IMR-90 (cell line): ENCODE results near the gene HUWE1. TPM values are rescaled to one million over a fixed set of nuclear protein-coding genes. Genes with fewer than 3 reads are reported as not detected.

Experiments
- ATAC-seq: fragments of 200-7000 bp; cut with Tn5 transposase; 2 replicates; pipeline ENCODE4 v1.9.1; 2020; ENCODE audit warnings: low read depth, mild to moderate bottlenecking, moderate library complexity
- BruUV-seq: library from RNA; stranded (reverse); fragments of 400-500 nt; replicated peaks from 2 replicates; lab custom pipeline; 2021; lab: Mats Ljungman, UMichigan
- CTCF ChIA-PET: fragments of 300-600 bp; formaldehyde crosslinking; extraction: SDS; loops from one replicate; lab custom pipeline; 2021; ENCODE audit warnings: antibody characterized with exemption; lab: Yijun Ruan, JAX
- POLR2A ChIA-PET: fragments of 300-600 bp; sonication (Branson Sonifier 250); formaldehyde crosslinking; loops from one replicate; lab custom pipeline; 2022; ENCODE audit warnings: antibody characterized with exemption; ENCODE audit not compliant: unreplicated experiment; lab: Charles Lee
- DNase-seq: peaks from one replicate; pipeline ENCODE4 v3.0.0; 2013
- H2AFZ ChIP-seq: replicated peaks from 2 replicates; pipeline ENCODE3; 2013; ENCODE audit warnings: low read length, mild to moderate bottlenecking; ENCODE audit not compliant: poor library complexity
- H2AK5ac ChIP-seq: 2 replicates; pipeline ENCODE4 v1.6.1; 2013; ENCODE audit warnings: low read depth, low read length, inconsistent platforms
- H2AK9ac ChIP-seq: replicated peaks from 2 replicates; pipeline ENCODE3; 2013; ENCODE audit warnings: mild to moderate bottlenecking, low read depth, low read length, moderate library complexity; ENCODE audit not compliant: poor library complexity
- H2BK120ac ChIP-seq: 2 replicates; pipeline ENCODE4 v1.6.1; 2013; ENCODE audit warnings: low read depth, low read length, inconsistent platforms
- H2BK15ac ChIP-seq: 3 replicates; pipeline ENCODE4 v1.6.1; 2013; ENCODE audit warnings: low read depth, low read length, inconsistent platforms
- H2BK20ac ChIP-seq: 2 replicates; pipeline ENCODE4 v1.6.1; 2013; ENCODE audit warnings: low read depth, mild to moderate bottlenecking, inconsistent platforms, low read length, moderate library complexity
- H2BK5ac ChIP-seq: 2 replicates; pipeline ENCODE4 v1.6.1; 2013; ENCODE audit warnings: mild to moderate bottlenecking, low read depth, low read length, inconsistent platforms; ENCODE audit not compliant: poor library complexity, severe bottlenecking
- H3K14ac ChIP-seq: replicated peaks from 2 replicates; pipeline ENCODE4 v1.6.1; 2013; ENCODE audit warnings: low read depth, low read length, inconsistent platforms
- H3K18ac ChIP-seq: 2 replicates; pipeline ENCODE4 v1.6.1; 2013; ENCODE audit warnings: low read depth, low read length, control low read depth
- H3K23ac ChIP-seq: 2 replicates; pipeline ENCODE4 v1.6.1; 2013; ENCODE audit warnings: low read depth, low read length, inconsistent platforms
- H3K27ac ChIP-seq: 2 replicates; pipeline ENCODE4 v1.5.1; 2013; ENCODE audit warnings: mild to moderate bottlenecking, control low read depth, low read length; ENCODE audit not compliant: insufficient read depth
- H3K27me3 ChIP-seq: 2 replicates; pipeline ENCODE4 v1.6.1; 2013; ENCODE audit warnings: low read length; ENCODE audit not compliant: control insufficient read depth, insufficient read depth
- H3K36me3 ChIP-seq: 2 replicates; pipeline ENCODE4 v1.6.1; 2013; ENCODE audit warnings: low read length, mixed read lengths; ENCODE audit not compliant: control insufficient read depth, insufficient read depth
- H3K4ac ChIP-seq: 2 replicates; pipeline ENCODE4 v1.6.1; 2013; ENCODE audit warnings: low read depth, low read length, inconsistent platforms
- H3K4me1 ChIP-seq: 2 replicates; pipeline ENCODE4 v1.6.1; 2013; ENCODE audit warnings: low read length, mixed read lengths; ENCODE audit not compliant: control insufficient read depth, insufficient read depth
- H3K4me2 ChIP-seq: 2 replicates; pipeline ENCODE4 v1.6.1; 2013; ENCODE audit warnings: low read depth, mild to moderate bottlenecking, control low read depth, low read length, moderate library complexity
- H3K4me3 ChIP-seq: 2 replicates; pipeline ENCODE4 v1.5.1; 2013; ENCODE audit warnings: low read depth, mild to moderate bottlenecking, control low read depth, low read length, moderate library complexity; ENCODE audit not compliant: insufficient read depth
- H3K56ac ChIP-seq: 2 replicates; pipeline ENCODE4 v1.6.1; 2013; ENCODE audit warnings: low read length, inconsistent platforms; ENCODE audit not compliant: insufficient read depth; ENCODE audit errors: extremely low read depth
- H3K79me1 ChIP-seq, 2 experiments: 2 replicates each; pipeline ENCODE4 v1.6.1; 2013; ENCODE audit warnings: low read length in 2 of 2, inconsistent platforms in 1 of 2, low read depth in 1 of 2
- H3K9ac ChIP-seq: 2 replicates; pipeline ENCODE4 v1.6.1; 2013; ENCODE audit warnings: low read depth, low read length, control low read depth
- H3K9me1 ChIP-seq: 2 replicates; pipeline ENCODE4 v1.6.1; 2013; ENCODE audit warnings: low read length, inconsistent platforms; ENCODE audit not compliant: insufficient read depth
- H3K9me3 ChIP-seq: 2 replicates; pipeline ENCODE4 v1.6.1; 2013; ENCODE audit warnings: low read length; ENCODE audit not compliant: control insufficient read depth, insufficient read depth
- H4K20me1 ChIP-seq: 2 replicates; pipeline ENCODE4 v1.6.1; 2013; ENCODE audit warnings: low read length, inconsistent platforms; ENCODE audit not compliant: insufficient read depth
- H4K5ac ChIP-seq: 2 replicates; pipeline ENCODE4 v1.6.1; 2013; ENCODE audit warnings: mild to moderate bottlenecking, low read depth, low read length, control low read depth
- H4K8ac ChIP-seq, 2 experiments: 2 replicates each; pipeline ENCODE4 v1.6.1; 2013; ENCODE audit warnings: low read depth in 2 of 2, low read length in 2 of 2, control low read depth in 1 of 2, inconsistent platforms in 1 of 2
- H4K91ac ChIP-seq: 2 replicates; pipeline ENCODE4 v1.6.1; 2013; ENCODE audit warnings: low read depth, low read length, inconsistent platforms; ENCODE audit not compliant: insufficient read depth
- BHLHE40 ChIP-seq: fragments of 150-350 bp; IDR thresholded peaks from 2 replicates; pipeline ENCODE4 v1.6.1; 2016; ENCODE audit warnings: mild to moderate bottlenecking, low read depth, low read length
- CEBPB ChIP-seq: IDR thresholded peaks from 2 replicates; pipeline ENCODE4 v1.6.1; 2012; ENCODE audit warnings: low read depth, low read length, improper control_type of control experiment
- CHD1 ChIP-seq: IDR thresholded peaks from 2 replicates; pipeline ENCODE4 v1.6.1; 2012; ENCODE audit warnings: low read depth, low read length, improper control_type of control experiment
- CTCF ChIP-seq: conservative IDR thresholded peaks from 2 replicates; pipeline ENCODE4 v1.5.1; 2012; ENCODE audit warnings: mild to moderate bottlenecking, low read depth, low read length, improper control_type of control experiment
- ELK1 ChIP-seq: fragments of 150-350 bp; IDR thresholded peaks from 2 replicates; pipeline ENCODE4 v1.6.1; 2016; ENCODE audit warnings: low read depth, mild to moderate bottlenecking, low read length, moderate library complexity, borderline replicate concordance
- FOS ChIP-seq: fragments of 150-350 bp; IDR thresholded peaks from 2 replicates; pipeline ENCODE4 v1.6.1; 2016; ENCODE audit warnings: low read depth, low read length
- MAFK ChIP-seq: IDR thresholded peaks from 2 replicates; pipeline ENCODE4 v1.6.1; 2012; ENCODE audit warnings: low read depth, low read length, improper control_type of control experiment
- MAZ ChIP-seq: IDR thresholded peaks from 2 replicates; pipeline ENCODE4 v1.6.1; 2012; ENCODE audit warnings: low read depth, mild to moderate bottlenecking, low read length, improper control_type of control experiment, moderate library complexity, borderline replicate concordance
- MXI1 ChIP-seq: IDR thresholded peaks from 2 replicates; pipeline ENCODE4 v1.6.1; 2012; ENCODE audit warnings: low read depth, mild to moderate bottlenecking, low read length, moderate library complexity, borderline replicate concordance
- NFE2L2 ChIP-seq: fragments of 150-350 bp; IDR thresholded peaks from 2 replicates; pipeline ENCODE4 v1.6.1; 2016; ENCODE audit warnings: low read depth, mild to moderate bottlenecking, low read length
- POLR2A ChIP-seq: IDR thresholded peaks from 2 replicates; pipeline ENCODE4 v1.6.1; 2012; ENCODE audit warnings: mild to moderate bottlenecking, low read depth, low read length
- RAD21 ChIP-seq: IDR thresholded peaks from 2 replicates; pipeline ENCODE4 v1.6.1; 2012; ENCODE audit warnings: low read length, improper control_type of control experiment
- RCOR1 ChIP-seq: IDR thresholded peaks from 2 replicates; pipeline ENCODE4 v1.6.1; 2012; ENCODE audit warnings: mild to moderate bottlenecking, low read length, improper control_type of control experiment; ENCODE audit not compliant: insufficient replicate concordance
- RFX5 ChIP-seq: IDR thresholded peaks from 2 replicates; pipeline ENCODE4 v1.8.0; 2012; ENCODE audit warnings: low read depth, mild to moderate bottlenecking, low read length, moderate library complexity
- SMC3 ChIP-seq: fragments of 150-350 bp; IDR thresholded peaks from 2 replicates; pipeline ENCODE4 v1.6.1; 2016; ENCODE audit warnings: low read depth, mild to moderate bottlenecking, antibody characterized with exemption, low read length, moderate library complexity
- USF2 ChIP-seq: fragments of 150-350 bp; IDR thresholded peaks from 2 replicates; pipeline ENCODE4 v1.6.1; 2017; ENCODE audit warnings: mild to moderate bottlenecking, antibody characterized with exemption, low read length, low read depth
- WGBS, 2 experiments: methylation state at CpG; one replicate each; pipeline versions ENCODE4 v1.1.5 to v1.1.7; 2013; ENCODE audit warnings: missing lambda C conversion rate in 2 of 2; ENCODE audit not compliant: insufficient read length in 1 of 2; ENCODE audit errors: extremely low coverage in 2 of 2; 5-methylcytosine and 5-hydroxymethylcytosine counted together
- dilution Hi-C: fragments of 300-500 bp; cut with HindIII; formaldehyde crosslinking; loops from one replicate; pipeline ENCODE4 v1.14.3; 2018; ENCODE audit warnings: low sequenced_read_pairs; ENCODE audit not compliant: unreplicated experiment
- in situ Hi-C: fragments of 300-500 bp; cut with MboI; formaldehyde crosslinking; loops from 3 replicates; pipeline ENCODE4 v1.14.3; 2019; ENCODE audit warnings: low sequenced_read_pairs, inconsistent platforms, mixed read lengths
- intact Hi-C: fragments of 100-400 bp; cut with micrococcal nuclease; formaldehyde crosslinking; loops from 2 replicates; pipeline ENCODE4 v1.10.0; 2022
- polyA plus RNA-seq, 3 experiments: library from polyadenylated mRNA; depleted of rRNA; stranded (reverse); fragments of >200 nt; gene quantifications; 2 replicates each; pipeline ENCODE4 v1.2.3, GENCODE V29; 2012; ENCODE audit warnings: low replicate concordance in 1 of 3
- total RNA-seq: library from RNA; depleted of rRNA; stranded (reverse); fragments of >200 nt; gene quantifications from 2 replicates; pipeline ENCODE4 v1.2.3, GENCODE V29; 2012

HUWE1 gene
- total and polyA plus RNA-seq, 2 of the 4 experiments (the other 2 are of a cell fraction) = 47.6 to 57.7 TPM

- no peak overlapping the region for H3K23ac ChIP-seq
- ATAC-seq (no peak), DNase-seq (no peak)
- peaks cover 4% of the 10 kb centered on the region for H3K27me3 ChIP-seq
- in situ Hi-C loops = no loop called here
- H3K9me1 ChIP-seq = no peaks in the 10 kb centered on the region
- H2AK5ac ChIP-seq = no peak overlapping the region
- CTCF ChIA-PET = no interaction called here
- no peak overlapping the region for H3K56ac ChIP-seq
- BruUV-seq = no TSS peak
- H2BK5ac ChIP-seq = no peak overlapping the region
- TF ChIP-seq NFE2L2 (no peak), RFX5 (no peak), FOS (no peak), CEBPB (no peak), MAZ (no peak), MAFK (no peak), CTCF (no peak), ELK1 (no peak), SMC3 (no peak), MXI1 (no peak), BHLHE40 (no peak), POLR2A (no peak), RAD21 (no peak), RCOR1 (no peak), USF2 (no peak), CHD1 (no peak)
- H2BK120ac ChIP-seq = no peak overlapping the region
- no peak overlapping the region for H3K14ac ChIP-seq
- no peak overlapping the region for H2AFZ ChIP-seq
- no peak overlapping the region for H4K8ac ChIP-seq
- H4K91ac ChIP-seq = no peak overlapping the region
- no peak overlapping the region for H2BK20ac ChIP-seq
- H4K20me1 ChIP-seq = no peaks in the 10 kb centered on the region
- H3K9me3 ChIP-seq = no peaks in the 10 kb centered on the region
- no peak overlapping the region for H4K5ac ChIP-seq
- H3K4me2 ChIP-seq = no peak overlapping the region
- no peak overlapping the region for H2BK15ac ChIP-seq
- POLR2A ChIA-PET = no interaction called here
- no peak overlapping the region for H3K4me3 ChIP-seq
- no peaks in the 10 kb centered on the region for H3K36me3 ChIP-seq
- dilution Hi-C loops = no loop called here
- H3K18ac ChIP-seq = no peak overlapping the region
- H3K4me1 ChIP-seq = no peaks in the 10 kb centered on the region
- intact Hi-C loops = no loop called here
- no peak overlapping the region for H3K9ac ChIP-seq
- H3K4ac ChIP-seq = no peak overlapping the region
- WGBS, 2 experiments = no CpG with 5 or more reads among the region's 4 CpGs
- H3K79me1 ChIP-seq = no peaks in the 10 kb centered on the region
- no peak overlapping the region for H2AK9ac ChIP-seq
- H3K27ac ChIP-seq = no peak overlapping the region
Observed at GRCh38 chrX:53704294-53704693, 17.8 kb upstream of the HUWE1 start.
